A673 (cell line): ENCODE results near the gene SCAANT1. TPM values are rescaled to one million over a fixed set of nuclear protein-coding genes. Genes with fewer than 3 reads are reported as not detected.

ENCODE experiments used
- BruUV-seq: library from RNA; stranded (reverse); fragments of 400-500 nt; replicated peaks from 2 replicates; lab custom pipeline; 2021; lab: Mats Ljungman, UMichigan
- CTCF ChIA-PET: fragments of 300-600 bp; sonication (Branson Sonifier 250); formaldehyde crosslinking; loops from one replicate; lab custom pipeline; 2022; ENCODE audit warnings: antibody characterized with exemption; lab: Charles Lee
- POLR2A ChIA-PET: fragments of 300-600 bp; sonication (Branson Sonifier 250); formaldehyde crosslinking; loops from one replicate; lab custom pipeline; 2022; ENCODE audit warnings: antibody characterized with exemption; ENCODE audit not compliant: low non-redundant PET; lab: Charles Lee
- DNase-seq: peaks from one replicate; pipeline ENCODE4 v3.0.0-alpha.2; 2015; ENCODE audit warnings: low spot score
- H3K27ac ChIP-seq: fragments of 200-600 bp; sonication (generic); 2 replicates; pipeline ENCODE4 v1.5.1; 2016; ENCODE audit warnings: mixed run types, low read depth, mild to moderate bottlenecking, mixed read lengths, antibody characterized with exemption, low read length; ENCODE audit not compliant: poor library complexity, severe bottlenecking
- H3K27me3 ChIP-seq: fragments of 200-600 bp; sonication (generic); replicated peaks from 2 replicates; pipeline ENCODE4 v1.6.1; 2017; ENCODE audit warnings: mixed run types, low read depth, mild to moderate bottlenecking, mixed read lengths, antibody characterized with exemption, low read length; ENCODE audit not compliant: insufficient read depth, poor library complexity
- H3K36me3 ChIP-seq: fragments of 200-600 bp; sonication (generic); 2 replicates; pipeline ENCODE4 v1.6.1; 2016; ENCODE audit warnings: mixed run types, mild to moderate bottlenecking, mixed read lengths, antibody characterized with exemption, low read length; ENCODE audit not compliant: insufficient read depth, poor library complexity, severe bottlenecking
- H3K4me1 ChIP-seq: fragments of 200-600 bp; sonication (generic); 2 replicates; pipeline ENCODE4 v1.6.1; 2017; ENCODE audit warnings: mixed run types, mild to moderate bottlenecking, mixed read lengths, antibody characterized with exemption, low read length; ENCODE audit not compliant: insufficient read depth, poor library complexity, severe bottlenecking
- H3K4me3 ChIP-seq: fragments of 200-600 bp; sonication (generic); 2 replicates; pipeline ENCODE4 v1.5.1; 2016; ENCODE audit warnings: low read depth, mixed run types, mild to moderate bottlenecking, mixed read lengths, low read length; ENCODE audit not compliant: poor library complexity, severe bottlenecking
- H3K9me3 ChIP-seq: fragments of 200-600 bp; sonication (generic); 2 replicates; pipeline ENCODE4 v1.6.1; 2016; ENCODE audit warnings: mixed run types, low read depth, mild to moderate bottlenecking, mixed read lengths, antibody characterized with exemption, low read length; ENCODE audit not compliant: poor library complexity, severe bottlenecking
- CTCF ChIP-seq: fragments of 300-800, 200-600 bp; sonication (generic); conservative IDR thresholded peaks from 2 replicates; pipeline ENCODE4 v1.5.1; 2017; ENCODE audit warnings: low read depth, mild to moderate bottlenecking, antibody characterized with exemption, low read length, moderate library complexity, mixed read lengths
- EZH2 ChIP-seq: fragments of 200-600 bp; sonication (generic); IDR thresholded peaks from 2 replicates; pipeline ENCODE4 v1.6.1; 2017; ENCODE audit warnings: borderline replicate concordance, low read depth, mild to moderate bottlenecking, mixed read lengths, antibody characterized with exemption, low read length; ENCODE audit not compliant: poor library complexity, severe bottlenecking
- intact Hi-C: fragments of 100-400 bp; cut with micrococcal nuclease; formaldehyde crosslinking; loops from one replicate; pipeline ENCODE4 v1.10.0; 2022; ENCODE audit not compliant: unreplicated experiment
- total RNA-seq: library from RNA; stranded (reverse); gene quantifications from 2 replicates; pipeline ENCODE4 v1.2.3, GENCODE V29; 2021

The SCAANT1 gene
- total RNA-seq, 1 experiment from 2014 or later = not detected

- Histone ChIP-seq H3K27ac (no peak overlapping the region), H3K27me3 (no peaks in the 10 kb centered on the region), H3K36me3 (no peaks in the 10 kb centered on the region), H3K4me3 (no peak overlapping the region), H3K9me3 (no peaks in the 10 kb centered on the region), H3K4me1 (peaks cover 30% of the 10 kb centered on the region)
- no peak for DNase-seq
- POLR2A ChIA-PET = no interaction called here
- TF ChIP-seq CTCF (no peak), EZH2 (no peak)
- CTCF ChIA-PET = no interaction called here
- intact Hi-C loops = no loop called here
- no TSS peak for BruUV-seq
Observed at GRCh38 chr3:63959146-63959545, 47.0 kb upstream of the SCAANT1 start.

GRCh38 chr3:63955830-63956545 is 43.8 kb upstream of the SCAANT1 start:
- CTCF ChIA-PET = no interaction called here

GRCh38 chr3:63955036-63955650 is 43.0 kb upstream of the SCAANT1 start:
- no peak for DNase-seq
- Histone ChIP-seq H3K9me3 (no peaks in the 10 kb centered on the region), H3K27ac (no peak overlapping the region), H3K27me3 (no peaks in the 10 kb centered on the region), H3K4me3 (no peak overlapping the region), H3K36me3 (no peaks in the 10 kb centered on the region), H3K4me1 (peaks cover 40% of the 10 kb centered on the region)
- ChIA-PET POLR2A (no interaction called here), CTCF (no interaction called here)
- no peak for TF ChIP-seq EZH2
- TF ChIP-seq CTCF = no peak
- BruUV-seq = no TSS peak
- intact Hi-C loops = no loop called here

More at GRCh38 chr3:63955830-63956545, 43.8 kb upstream of the SCAANT1 start:
- Histone ChIP-seq H3K4me3 (no peak overlapping the region), H3K36me3 (no peaks in the 10 kb centered on the region), H3K9me3 (no peaks in the 10 kb centered on the region), H3K27ac (no peak overlapping the region), H3K27me3 (no peaks in the 10 kb centered on the region), H3K4me1 (peaks cover 41% of the 10 kb centered on the region)
- intact Hi-C loops = no loop called here
- POLR2A ChIA-PET = no interaction called here
- no TSS peak for BruUV-seq
- TF ChIP-seq EZH2 (no peak), CTCF (no peak)
- no peak for DNase-seq
